K562 (cell line): ENCODE measurements around the gene ARHGEF35. TPM values are rescaled to one million over a fixed set of nuclear protein-coding genes. Genes with fewer than 3 reads are reported as not detected.
A peak's percentile ranks its signal among the peaks of the same experiment; 100 is the strongest.
"Not testable (repeated sequence)": the region's sequence is repeated elsewhere in the genome, so short reads cannot be mapped to it uniquely, and the experiment has no call there.

ENCODE experiments used
- ATAC-seq: fragments of 200-7000 bp; cut with Tn5 transposase; 3 replicates; pipeline ENCODE4 v1.9.1; 2020; ENCODE audit warnings: moderate library complexity
- BruUV-seq: library from RNA; stranded (reverse); fragments of 400-500 nt; replicated peaks from 2 replicates; lab custom pipeline; 2021; lab: Mats Ljungman, UMichigan
- CTCF ChIA-PET: fragments of 300-600 bp; formaldehyde crosslinking; extraction: SDS; loops from one replicate; lab custom pipeline; 2021; ENCODE audit warnings: low intra/inter-chr PET ratio; lab: Yijun Ruan, JAX
- POLR2A ChIA-PET: fragments of 300-600, 350-650 bp; sonication (Branson Sonifier 250); formaldehyde crosslinking; extraction: SDS; loops from one replicate; lab custom pipeline; 2021; ENCODE audit warnings: antibody characterized with exemption, inconsistent platforms; lab: Yijun Ruan, JAX
- DNase-seq, 4 experiments: peaks; one replicate each; pipeline versions ENCODE4 v3.0.0 to v3.0.0-alpha.2; 2011 to 2018; ENCODE audit warnings: low spot score in 3 of 4, mixed read lengths in 3 of 4; ENCODE audit errors: extremely low read depth in 1 of 4
- FAIRE-seq: peaks from 2 replicates; lab custom pipeline; 2011; peaks lifted over from hg19 to GRCh38; lab: Jason Lieb, UNC
- H2AFZ ChIP-seq: 2 replicates; pipeline ENCODE4 v1.6.0; 2011; ENCODE audit warnings: low read depth, low read length, control low read depth, inconsistent platforms
- H3K27ac ChIP-seq: fragments of 200-600 bp; 3 replicates; pipeline ENCODE4 v1.8.0; 2011; ENCODE audit warnings: low read depth, mild to moderate bottlenecking, control low read depth, inconsistent platforms, low read length, moderate library complexity, mixed read lengths; ENCODE audit errors: extremely low read depth
- H3K27me3 ChIP-seq, 2 experiments: fragments of 300-600 bp in 1 of 2; 2 replicates in 1 of 2; 3 replicates in 1 of 2; pipeline versions ENCODE4 v1.6.0 to v1.8.0; 2011; ENCODE audit warnings: inconsistent platforms in 2 of 2, low read length in 2 of 2, mild to moderate bottlenecking in 1 of 2, mixed read lengths in 1 of 2, moderate library complexity in 1 of 2; ENCODE audit not compliant: control insufficient read depth in 2 of 2, insufficient read depth in 2 of 2
- H3K36me3 ChIP-seq: fragments of 300-600 bp; 3 replicates; pipeline ENCODE4 v1.8.0; 2011; ENCODE audit warnings: mild to moderate bottlenecking, low read length, inconsistent platforms; ENCODE audit not compliant: control insufficient read depth, insufficient read depth
- H3K4me1 ChIP-seq, 2 experiments: fragments of 200-600 bp in 1 of 2; replicated peaks in 1 of 2; 2 replicates in 1 of 2; 3 replicates in 1 of 2; pipeline versions ENCODE4 v1.5.1 to v1.8.0; 2011; ENCODE audit warnings: inconsistent platforms in 2 of 2, low read length in 2 of 2, mild to moderate bottlenecking in 1 of 2, mixed read lengths in 1 of 2, moderate library complexity in 1 of 2; ENCODE audit not compliant: control insufficient read depth in 2 of 2, insufficient read depth in 2 of 2
- H3K4me2 ChIP-seq: 2 replicates; pipeline ENCODE4 v1.6.1; 2011; ENCODE audit warnings: low read length, control low read depth, inconsistent platforms, mixed read lengths; ENCODE audit not compliant: insufficient read depth
- H3K4me3 ChIP-seq: fragments of 200-600 bp; sonication (generic), shearing (Covaris generic); 2 replicates; pipeline ENCODE4 v1.5.1; 2016; ENCODE audit warnings: control low read depth, inconsistent platforms
- H3K79me2 ChIP-seq: fragments of 200-600 bp; 3 replicates; pipeline ENCODE4 v1.8.0; 2011; ENCODE audit warnings: low read length, inconsistent platforms; ENCODE audit not compliant: control insufficient read depth, insufficient read depth
- H3K9ac ChIP-seq, 2 experiments: 2 replicates each; pipeline versions ENCODE4 v1.6.0 to v1.6.1; 2011; ENCODE audit warnings: low read depth in 2 of 2, low read length in 2 of 2, control low read depth in 1 of 2, inconsistent platforms in 1 of 2, mild to moderate bottlenecking in 1 of 2, mixed read lengths in 1 of 2; ENCODE audit not compliant: insufficient read depth in 1 of 2
- H3K9me1 ChIP-seq: one replicate; pipeline ENCODE4 v1.6.0; 2011; ENCODE audit warnings: inconsistent platforms, mild to moderate bottlenecking, low read length, moderate library complexity; ENCODE audit not compliant: control insufficient read depth, insufficient read depth
- H3K9me3 ChIP-seq: replicated peaks from 2 replicates; pipeline ENCODE4 v1.5.1; 2011; ENCODE audit warnings: low read depth, low read length, inconsistent platforms; ENCODE audit not compliant: control insufficient read depth, insufficient read depth
- H4K20me1 ChIP-seq: replicated peaks from 2 replicates; pipeline ENCODE4 v1.6.1; 2011; ENCODE audit warnings: low read length, inconsistent platforms, mixed read lengths; ENCODE audit not compliant: control insufficient read depth, insufficient read depth
- WGBS: fragments of 100-300 bp; shearing (Covaris generic); methylation state at CpG from one replicate; pipeline ENCODE4 v1.1.6; 2016; ENCODE audit warnings: low coverage, mixed read lengths; ENCODE audit not compliant: insufficient coverage; ENCODE audit errors: missing lambda C conversion rate; 5-methylcytosine and 5-hydroxymethylcytosine counted together
- in situ Hi-C: fragments of 300-500 bp; cut with MboI; formaldehyde crosslinking; loops from 4 replicates; pipeline ENCODE4 v1.15.0; 2018; ENCODE audit warnings: inconsistent platforms, mixed read lengths
- intact Hi-C: fragments of 100-400 bp; cut with micrococcal nuclease; formaldehyde crosslinking; loops from 2 replicates; pipeline ENCODE4 v1.14.2; 2022
- polyA plus RNA-seq, 8 experiments: library from polyadenylated mRNA; depleted of rRNA in 4 of 8; stranded (reverse) in 5 of 8; unstranded in 3 of 8; fragments of >200 nt; fragmentation: Nextera tagmentation in 2 of 8; fragmentation: Illumina TruSeq in 1 of 8; extraction: Ambion mirVana in 2 of 8; extraction: Trizol in 1 of 8; gene quantifications; 2 replicates each; pipeline versions ENCODE4 v1.2.1 to v1.2.3, GENCODE V29; 2011 to 2014; ENCODE audit warnings: inconsistent platforms in 1 of 8, missing spikeins in 1 of 8
- total RNA-seq, 7 experiments: library from RNA; depleted of rRNA in 6 of 7; stranded (reverse); fragments of >200 nt in 6 of 7; fragmentation: Illumina TruSeq in 2 of 7; extraction: Trizol in 2 of 7; gene quantifications; 2 replicates each; pipeline versions ENCODE4 v1.2.1 to v1.2.3, GENCODE V29; 2011 to 2021; ENCODE audit warnings: low replicate concordance in 1 of 7

The ARHGEF35 gene
- total and polyA plus RNA-seq, 9 of the 15 experiments (the other 6 are each of a cell fraction or from before 2014, with no cell fraction given): 0.16 to 0.59 (median 0.35) TPM; not detected in 3

GRCh38 chr7:144226866-144227265 is 31.2 kb upstream of the ARHGEF35 start:
- intact Hi-C loops, H3K9me1 ChIP-seq, DNase-seq, H4K20me1 ChIP-seq, H3K4me1 ChIP-seq, FAIRE-seq, H3K36me3 ChIP-seq, H3K27me3 ChIP-seq, H3K4me2 ChIP-seq, H3K4me3 ChIP-seq, in situ Hi-C loops, ATAC-seq, H3K79me2 ChIP-seq, H3K9ac ChIP-seq, POLR2A ChIA-PET, H3K27ac ChIP-seq, BruUV-seq, H2AFZ ChIP-seq, CTCF ChIA-PET, H3K9me3 ChIP-seq: not testable (repeated sequence)
- WGBS: 1% methylated on average over 2 of the region's 4 CpGs

GRCh38 chr7:144223675-144224074 is 28.0 kb upstream of the ARHGEF35 start:
- in situ Hi-C loops, ATAC-seq, FAIRE-seq: not testable (repeated sequence)

DNA sequence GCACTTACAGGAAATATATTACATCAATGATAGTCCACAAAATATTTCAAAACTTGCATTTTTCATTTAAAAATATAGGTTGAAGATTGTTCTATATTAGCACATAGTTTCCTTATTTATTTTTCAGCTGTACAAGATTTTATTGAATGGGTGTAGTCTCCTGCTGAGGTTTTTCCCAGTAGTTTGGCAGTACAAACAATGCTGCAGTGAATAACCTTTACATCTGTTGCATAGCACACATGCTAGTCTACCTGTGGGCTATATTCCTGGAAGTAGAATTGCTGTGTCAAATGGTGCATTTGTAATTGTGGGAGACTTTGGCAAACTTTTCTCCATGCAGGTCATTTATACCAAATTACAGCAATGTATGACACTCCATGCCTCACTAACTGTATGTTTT is 24.9 kb upstream of the ARHGEF35 start:
- H3K9me1 ChIP-seq, H3K9me3 ChIP-seq, H2AFZ ChIP-seq, CTCF ChIA-PET, H3K36me3 ChIP-seq, H3K27ac ChIP-seq, intact Hi-C loops, POLR2A ChIA-PET, H3K27me3 ChIP-seq, H3K4me3 ChIP-seq, H3K4me1 ChIP-seq, in situ Hi-C loops, H3K79me2 ChIP-seq, BruUV-seq, DNase-seq, H3K4me2 ChIP-seq, H4K20me1 ChIP-seq, ATAC-seq, H3K9ac ChIP-seq, FAIRE-seq: not testable (repeated sequence)

More at GRCh38 chr7:144223675-144224074, 28.0 kb upstream of the ARHGEF35 start:
- H3K4me1 ChIP-seq, H3K9ac ChIP-seq, H3K4me2 ChIP-seq, H3K4me3 ChIP-seq, DNase-seq, H3K36me3 ChIP-seq, CTCF ChIA-PET, BruUV-seq, H3K9me1 ChIP-seq, H3K27me3 ChIP-seq, H3K27ac ChIP-seq, H4K20me1 ChIP-seq, H2AFZ ChIP-seq, intact Hi-C loops, H3K79me2 ChIP-seq, H3K9me3 ChIP-seq, POLR2A ChIA-PET: not testable (repeated sequence)

GRCh38 chr7:144219149-144219548 is 23.5 kb upstream of the ARHGEF35 start:
- H3K36me3 ChIP-seq, DNase-seq, POLR2A ChIA-PET, H3K4me3 ChIP-seq, H3K79me2 ChIP-seq, H3K9me3 ChIP-seq, H3K27ac ChIP-seq, H3K4me2 ChIP-seq, H3K9ac ChIP-seq, H3K4me1 ChIP-seq, H3K9me1 ChIP-seq, BruUV-seq, intact Hi-C loops, H4K20me1 ChIP-seq, FAIRE-seq, CTCF ChIA-PET, H2AFZ ChIP-seq, H3K27me3 ChIP-seq: not testable (repeated sequence)
- in situ Hi-C loops: loop anchor here (5.0 kb wide), 1 partner anchor 113 kb away; no protein-coding TSS in a partner anchor
- no CpG with 5 or more reads among the region's 4 CpGs for WGBS
- peak; percentile 56; the same call in 2 of the 3 replicates for ATAC-seq
